Measurements from ENCODE around the gene THEM5.

Gene THEM5

DNA sequence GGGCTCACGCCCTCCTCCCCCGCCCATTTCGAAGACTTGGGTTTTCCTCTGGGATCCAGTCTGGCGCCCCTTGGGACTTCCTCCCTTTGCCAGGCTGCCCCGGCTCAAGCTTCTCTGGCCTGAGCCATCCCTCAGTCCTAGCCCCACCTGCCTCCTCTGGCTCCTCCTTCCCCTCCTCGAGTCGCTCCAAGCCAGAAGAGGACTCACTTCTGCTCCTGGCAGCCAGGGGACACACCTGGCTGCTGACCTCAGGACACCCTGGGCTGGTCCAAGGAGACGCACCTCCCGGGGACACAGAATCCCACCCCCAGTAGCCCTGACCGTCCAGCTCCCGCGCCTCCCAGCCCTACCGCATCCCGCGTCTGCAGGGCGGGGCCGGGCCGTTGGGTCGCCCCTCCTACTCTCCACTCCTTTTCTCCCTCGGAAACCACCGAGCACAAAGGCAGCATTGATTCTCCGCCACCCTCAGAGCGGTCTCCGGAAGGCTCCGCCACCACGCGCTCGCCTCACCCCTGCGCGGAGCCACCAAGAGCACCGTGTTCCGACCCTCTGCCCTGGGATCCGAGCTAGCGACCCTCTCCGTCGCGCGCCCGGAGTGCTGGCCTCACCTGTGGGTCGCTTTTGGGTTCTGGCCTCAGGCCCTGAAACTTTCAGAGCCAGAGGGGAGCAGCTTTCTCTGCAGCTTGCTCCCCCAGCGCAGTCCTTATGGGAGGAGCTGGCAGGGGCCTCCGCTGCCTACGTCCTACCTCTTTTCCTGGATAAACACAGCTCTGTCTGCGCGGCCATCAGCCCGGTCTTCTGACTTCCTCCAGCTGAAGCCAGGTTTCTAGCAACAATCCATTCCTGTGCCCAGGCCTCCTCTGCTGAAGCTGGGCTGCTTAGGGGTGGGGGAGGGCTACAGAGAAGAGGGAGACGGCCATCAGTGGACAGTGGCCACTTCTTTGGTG lies 13.8 kb downstream of the THEM5 start, which contains the start of gene C2CD4D:
Gene C2CD4D, minus strand, starts transcription at position 364 of the 947 bp plus-strand sequence. CDS start 831 bp downstream, outside the sequence.
- no peak for TF ChIP-seq CTCF (IDR thresholded peaks at IDR 0.05; ENCODE audit: low read length, missing control alignments)
- no peak within 1 kb of the TSS for H3K4me3 ChIP-seq (replicated peaks; ENCODE audit: low read depth, low read length)
- DNase-seq (ENCODE audit: low read depth): no peak

- H3K4me3 ChIP-seq (replicated peaks; ENCODE audit: low read depth, low read length): no peak overlapping the region
- no peak for TF ChIP-seq CTCF (IDR thresholded peaks at IDR 0.05; ENCODE audit: low read length, missing control alignments)
- no peak for DNase-seq (ENCODE audit: low read depth)
Measured at GRCh38 chr1:151839082-151839412, 14.5 kb downstream of the THEM5 start.

DNA sequence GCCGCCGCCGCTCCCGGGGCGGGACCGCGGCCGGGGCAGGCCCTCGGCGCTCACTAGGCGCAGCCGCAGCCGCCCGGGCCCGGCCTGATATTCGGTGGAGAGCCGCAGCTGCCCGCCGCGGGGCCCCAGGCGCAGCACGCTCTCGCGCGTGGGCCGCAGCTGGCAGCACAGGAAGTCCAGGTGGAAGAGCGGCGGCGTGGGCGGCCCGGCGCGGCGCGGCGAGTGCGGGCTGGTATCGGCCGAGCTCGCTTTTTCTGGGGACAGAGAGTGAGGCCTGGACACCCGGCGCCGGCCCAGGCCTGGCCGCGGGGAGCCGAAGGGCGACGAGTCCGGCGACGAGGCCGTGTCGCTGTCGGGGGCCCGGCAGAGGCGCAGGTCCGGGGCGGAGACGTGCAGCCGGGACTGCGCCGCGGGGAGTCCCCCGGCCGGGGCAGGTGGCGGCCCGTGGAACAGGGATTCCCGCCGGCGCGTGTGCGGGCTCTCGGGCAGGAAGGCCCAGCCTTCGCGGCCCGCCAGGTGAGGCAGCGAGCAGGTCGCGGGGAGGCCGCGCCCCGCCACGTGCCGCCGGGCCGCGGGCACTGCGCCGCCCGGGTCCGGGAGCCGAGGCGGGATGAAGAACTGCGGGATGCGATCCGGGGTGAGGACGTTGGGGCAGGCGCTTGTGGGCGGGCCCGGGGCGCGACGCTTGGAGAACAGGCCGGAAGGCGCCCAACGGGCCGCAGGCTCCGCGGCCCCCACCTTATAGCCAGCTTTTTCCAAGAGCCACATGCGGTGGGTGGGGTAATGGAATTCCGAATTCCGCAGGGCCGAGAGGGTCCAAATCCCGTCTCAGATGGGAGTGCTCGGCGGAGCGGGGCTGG lies 15.1 kb downstream of the THEM5 start:
- peak overlapping the region; percentile 5 for H3K4me3 ChIP-seq (replicated peaks; ENCODE audit: low read depth, low read length)
- DNase-seq (ENCODE audit: low read depth): no peak

GRCh38 chr1:151837884-151838221 lies 15.7 kb downstream of the THEM5 start:
- TF ChIP-seq CTCF (IDR thresholded peaks at IDR 0.05; ENCODE audit: low read length, missing control alignments): no peak
- H3K4me3 ChIP-seq (replicated peaks; ENCODE audit: low read depth, low read length): no peak overlapping the region
- no peak for DNase-seq (ENCODE audit: low read depth)

More for the DNA sequence above, 15.1 kb downstream of the THEM5 start:
- no peak for TF ChIP-seq CTCF (IDR thresholded peaks at IDR 0.05; ENCODE audit: low read length, missing control alignments)

- no peak for DNase-seq (ENCODE audit: low read depth)
- TF ChIP-seq CTCF (IDR thresholded peaks at IDR 0.05; ENCODE audit: low read length, missing control alignments): no peak
- no peak overlapping the region for H3K4me3 ChIP-seq (replicated peaks; ENCODE audit: low read depth, low read length)
Measured at GRCh38 chr1:151837197-151837596, 16.3 kb downstream of the THEM5 start.

DNA sequence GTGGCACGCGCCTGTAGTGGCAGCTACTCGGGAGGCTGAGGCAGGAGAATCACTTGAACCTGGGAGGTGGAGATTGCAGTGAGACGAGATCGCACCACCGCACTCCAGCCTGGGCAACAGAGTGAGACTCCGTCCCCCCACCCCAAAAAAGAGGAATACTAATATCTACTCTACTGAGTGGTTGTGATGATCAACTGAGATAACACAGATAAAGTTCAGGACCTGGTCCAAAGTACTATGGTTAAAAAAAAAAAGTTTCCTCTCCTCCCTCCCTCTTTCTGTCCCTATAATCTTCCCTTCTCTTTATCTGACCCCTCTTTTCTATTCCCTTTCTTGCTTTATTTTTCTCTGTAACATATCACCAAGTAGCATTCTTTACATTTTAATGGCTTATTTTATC lies 17.9 kb downstream of the THEM5 start:
- TF ChIP-seq CTCF (IDR thresholded peaks at IDR 0.05; ENCODE audit: low read length, missing control alignments): no peak
- DNase-seq (ENCODE audit: low read depth): no peak
- H3K4me3 ChIP-seq (replicated peaks; ENCODE audit: low read depth, low read length): no peak overlapping the region
